Measurements from ENCODE around the gene NDUFS8. TPM values are rescaled to one million over a fixed set of nuclear protein-coding genes. Genes with fewer than 3 reads are reported as not detected.

The NDUFS8 gene
- total and polyA plus RNA-seq, 2 donors = 84.1 to 145 TPM

GRCh38 chr11:67999201-67999629 lies 31.3 kb upstream of the NDUFS8 start:
- no peak for DNase-seq (ENCODE audit: low read depth in 6 of 9, low spot score in 9 of 9)
- H3K27ac ChIP-seq (ENCODE audit: low read depth in 1 of 2, low read length in 1 of 2) = no peak overlapping the region
- no peak overlapping the region for H3K4me3 ChIP-seq (ENCODE audit: low read length in 2 of 2)
- peaks cover 15 to 24% of the 10 kb centered on the region in 2 donors for H3K4me1 ChIP-seq (ENCODE audit: control insufficient read depth in 2 of 2, insufficient read depth in 2 of 2, low read length in 2 of 2)
- WGBS = 98% methylated on average over 13 of the region's 13 CpGs
- no peaks in the 10 kb centered on the region for H3K36me3 ChIP-seq (ENCODE audit: control insufficient read depth in 2 of 2, insufficient read depth in 2 of 2, low read length in 1 of 2)
- peaks cover 17 to 35% of the 10 kb centered on the region in 2 donors for H3K27me3 ChIP-seq (ENCODE audit: control insufficient read depth in 2 of 2, insufficient read depth in 1 of 2, low read length in 1 of 2)
- peaks cover 0 to 4% of the 10 kb centered on the region in 2 donors for H3K9me3 ChIP-seq (ENCODE audit: control insufficient read depth in 2 of 2, insufficient read depth in 1 of 2, low read length in 1 of 2)

DNA sequence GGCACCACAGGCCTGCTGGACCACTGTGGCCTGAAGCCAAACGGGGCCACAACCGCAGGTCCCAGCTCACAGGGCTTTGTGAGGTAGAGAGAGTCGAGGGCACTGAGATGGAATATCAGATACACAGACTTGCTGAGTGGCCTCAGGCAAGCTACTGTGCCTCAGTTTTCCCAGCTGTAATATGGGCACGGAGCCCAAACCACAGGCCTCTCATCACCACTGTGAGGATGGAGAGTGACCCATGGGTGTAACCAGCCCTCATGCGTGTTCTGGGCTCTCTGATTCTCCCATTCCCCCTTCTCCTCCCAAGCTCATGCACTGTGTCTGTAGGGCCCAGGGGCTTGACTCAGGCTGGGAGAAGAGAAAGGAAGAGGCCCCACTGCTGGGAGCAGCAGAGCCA lies 30.8 kb upstream of the NDUFS8 start:
- H3K27me3 ChIP-seq (ENCODE audit: control insufficient read depth in 2 of 2, insufficient read depth in 1 of 2, low read length in 1 of 2) = peaks cover 22 to 40% of the 10 kb centered on the region in 2 donors
- no peaks in the 10 kb centered on the region for H3K36me3 ChIP-seq (ENCODE audit: control insufficient read depth in 2 of 2, insufficient read depth in 2 of 2, low read length in 1 of 2)
- H3K4me1 ChIP-seq (ENCODE audit: control insufficient read depth in 2 of 2, insufficient read depth in 2 of 2, low read length in 2 of 2) = peaks cover 17 to 23% of the 10 kb centered on the region in 2 donors
- H3K9me3 ChIP-seq (ENCODE audit: control insufficient read depth in 2 of 2, insufficient read depth in 1 of 2, low read length in 1 of 2) = peaks cover 0 to 4% of the 10 kb centered on the region in 2 donors
- no peak overlapping the region for H3K4me3 ChIP-seq (ENCODE audit: low read length in 2 of 2)
- 98% methylated on average over 5 of the region's 5 CpGs for WGBS
- no peak overlapping the region for H3K27ac ChIP-seq (ENCODE audit: low read depth in 1 of 2, low read length in 1 of 2)
- no peak for DNase-seq (ENCODE audit: low read depth in 6 of 9, low spot score in 9 of 9)

DNA sequence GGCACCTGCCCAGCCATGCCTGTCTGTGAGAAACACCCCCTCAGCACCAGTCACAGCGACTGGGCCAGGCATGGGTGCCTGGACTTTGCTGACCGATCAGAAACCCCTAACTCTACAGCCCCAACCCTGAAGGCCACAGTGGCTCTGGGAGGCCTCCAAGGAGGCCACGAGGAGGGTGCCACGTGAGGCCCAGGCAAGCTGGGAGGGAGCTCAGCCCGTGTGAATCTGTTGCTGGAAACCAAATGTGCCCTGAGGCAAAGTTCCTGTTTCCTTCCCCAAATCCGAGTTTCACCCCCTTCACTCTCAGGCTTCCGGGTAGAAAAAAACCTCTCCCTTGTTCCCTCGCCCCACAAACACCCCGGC lies 27.9 kb upstream of the NDUFS8 start:
- Histone ChIP-seq H3K4me3 (ENCODE audit: low read length in 2 of 2) (no peak overlapping the region), H3K36me3 (ENCODE audit: control insufficient read depth in 2 of 2, insufficient read depth in 2 of 2, low read length in 1 of 2) (no peaks in the 10 kb centered on the region), H3K9me3 (ENCODE audit: control insufficient read depth in 2 of 2, insufficient read depth in 1 of 2, low read length in 1 of 2) (peaks cover 0 to 4% of the 10 kb centered on the region in 2 donors), H3K4me1 (ENCODE audit: control insufficient read depth in 2 of 2, insufficient read depth in 2 of 2, low read length in 2 of 2) (peaks cover 16 to 18% of the 10 kb centered on the region in 2 donors), H3K27me3 (ENCODE audit: control insufficient read depth in 2 of 2, insufficient read depth in 1 of 2, low read length in 1 of 2) (peaks cover 23 to 58% of the 10 kb centered on the region in 2 donors), H3K27ac (ENCODE audit: low read depth in 1 of 2, low read length in 1 of 2) (no peak overlapping the region)
- no peak for DNase-seq (ENCODE audit: low read depth in 6 of 9, low spot score in 9 of 9)
- WGBS = 36% methylated on average over 9 of the region's 9 CpGs

DNA sequence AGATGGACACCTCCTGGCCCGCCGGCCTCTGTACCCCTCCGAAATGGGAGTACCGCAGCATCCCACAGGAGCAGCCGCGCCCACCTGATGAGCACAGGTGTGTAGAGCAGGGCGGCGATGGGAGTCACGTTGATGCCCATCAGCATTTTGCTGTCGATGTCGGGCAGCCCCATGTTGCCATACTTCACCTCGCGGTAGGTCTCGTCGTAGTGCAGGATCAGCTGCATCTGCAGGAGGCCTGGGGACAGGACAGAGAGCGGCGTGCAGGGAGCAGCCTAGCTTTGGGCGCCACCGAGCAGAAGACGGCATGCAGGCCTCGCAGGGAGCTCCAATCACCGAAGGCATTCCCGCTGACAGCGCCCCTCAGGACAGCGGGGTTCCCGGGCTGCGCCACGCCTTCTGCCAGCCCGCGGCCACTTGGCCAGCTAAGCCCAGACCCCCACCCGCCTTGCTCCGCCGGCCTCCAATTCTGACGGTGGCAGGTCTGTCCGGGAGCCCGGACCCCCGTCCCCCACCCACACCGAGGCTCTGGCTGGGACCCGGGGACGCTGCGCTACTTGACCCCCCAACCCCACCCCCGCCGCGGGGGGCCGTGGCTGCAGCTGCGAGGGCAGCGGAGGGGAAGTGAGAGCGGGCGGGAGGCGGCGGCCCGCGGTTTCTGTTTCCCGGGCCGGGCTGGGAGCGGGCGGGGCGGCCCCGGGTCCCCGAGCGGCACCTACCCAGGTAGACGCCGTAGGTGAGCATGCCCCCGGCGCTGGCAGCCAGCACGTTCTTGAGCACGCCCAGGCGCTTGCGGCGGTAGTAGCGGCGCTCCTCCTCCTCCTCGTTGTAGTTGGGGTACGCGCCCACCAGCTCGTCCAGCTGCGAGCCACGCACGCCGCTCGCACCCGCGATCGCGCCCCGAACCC lies 27.3 kb upstream of the NDUFS8 start:
- WGBS = 13% methylated on average over 86 of the region's 86 CpGs
- DNase-seq (ENCODE audit: low read depth in 6 of 9, low spot score in 9 of 9) = no peak
- Histone ChIP-seq H3K9me3 (ENCODE audit: control insufficient read depth in 2 of 2, insufficient read depth in 1 of 2, low read length in 1 of 2) (peaks cover 0 to 4% of the 10 kb centered on the region in 2 donors), H3K27ac (ENCODE audit: low read depth in 1 of 2, low read length in 1 of 2) (peak overlapping the region in 1 of 2 donors; percentile 48), H3K27me3 (ENCODE audit: control insufficient read depth in 2 of 2, insufficient read depth in 1 of 2, low read length in 1 of 2) (peaks cover 23 to 58% of the 10 kb centered on the region in 2 donors), H3K4me1 (ENCODE audit: control insufficient read depth in 2 of 2, insufficient read depth in 2 of 2, low read length in 2 of 2) (peaks cover 11 to 12% of the 10 kb centered on the region in 2 donors), H3K4me3 (ENCODE audit: low read length in 2 of 2) (peak overlapping the region; percentile 22 to 60), H3K36me3 (ENCODE audit: control insufficient read depth in 2 of 2, insufficient read depth in 2 of 2, low read length in 1 of 2) (no peaks in the 10 kb centered on the region)

- DNase-seq (ENCODE audit: low read depth in 6 of 9, low spot score in 9 of 9) = peak in 3 of 9 donors; percentile 41 to 50 (median 45)
- H3K27me3 ChIP-seq (ENCODE audit: control insufficient read depth in 2 of 2, insufficient read depth in 1 of 2, low read length in 1 of 2) = peaks cover 23 to 58% of the 10 kb centered on the region in 2 donors
- 5% methylated on average over 64 of the region's 64 CpGs for WGBS
- peak within 1 kb of the TSS in 1 of 2 donors; percentile 48 for H3K27ac ChIP-seq (ENCODE audit: low read depth in 1 of 2, low read length in 1 of 2)
- H3K4me3 ChIP-seq (ENCODE audit: low read length in 2 of 2) = peak within 1 kb of the TSS; percentile 22 to 60
- no peaks in the 10 kb centered on the region for H3K36me3 ChIP-seq (ENCODE audit: control insufficient read depth in 2 of 2, insufficient read depth in 2 of 2, low read length in 1 of 2)
- peaks cover 0 to 4% of the 10 kb centered on the region in 2 donors for H3K9me3 ChIP-seq (ENCODE audit: control insufficient read depth in 2 of 2, insufficient read depth in 1 of 2, low read length in 1 of 2)
- H3K4me1 ChIP-seq (ENCODE audit: control insufficient read depth in 2 of 2, insufficient read depth in 2 of 2, low read length in 2 of 2) = peaks cover 10 to 13% of the 10 kb centered on the region in 2 donors
Observed at GRCh38 chr11:68003846-68004550, 26.5 kb upstream of the NDUFS8 start, which contains the start of gene UNC93B1. TSS of gene UNC93B1 (minus strand) at chr11:68004097. CDS start at chr11:68004043, 54 bp downstream.

DNA sequence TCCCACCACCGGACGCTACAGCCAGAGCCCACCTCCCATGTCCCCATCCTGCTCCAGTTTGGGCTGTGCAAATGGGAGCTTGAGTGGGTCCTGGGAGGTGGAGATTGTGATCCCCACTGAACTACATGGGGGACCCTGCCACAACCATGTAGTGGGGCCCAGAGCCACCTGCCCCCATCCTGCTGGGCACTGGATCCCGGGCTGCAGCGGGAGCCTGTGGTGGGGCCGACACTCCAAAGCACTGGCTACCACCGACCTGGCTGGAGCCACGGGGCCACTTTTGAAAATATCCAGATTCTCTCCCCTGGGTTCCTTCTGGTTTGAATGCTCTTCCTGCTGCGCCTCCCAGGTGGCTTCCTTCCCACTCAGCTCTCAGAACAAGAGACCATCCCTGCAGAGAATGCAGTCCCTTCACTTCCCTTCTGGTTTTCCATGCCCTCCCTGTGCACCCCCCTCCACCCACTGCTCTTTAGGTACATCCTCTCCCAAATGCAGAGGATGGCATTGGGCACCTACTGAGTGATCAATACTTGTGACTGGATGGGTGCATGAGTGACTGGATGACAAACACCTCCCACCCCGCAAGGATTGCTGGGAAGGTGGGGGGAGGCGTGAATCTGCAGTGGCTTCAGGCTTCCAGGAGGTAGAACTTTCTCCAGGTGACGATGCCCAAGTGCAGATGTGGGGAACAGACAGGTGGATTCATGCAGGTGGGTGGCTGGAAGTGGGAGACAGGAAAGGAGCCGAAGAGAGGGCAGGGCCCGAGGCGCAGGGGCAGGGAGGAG lies 25.7 kb upstream of the NDUFS8 start:
- Histone ChIP-seq H3K36me3 (ENCODE audit: control insufficient read depth in 2 of 2, insufficient read depth in 2 of 2, low read length in 1 of 2) (no peaks in the 10 kb centered on the region), H3K27ac (ENCODE audit: low read depth in 1 of 2, low read length in 1 of 2) (no peak overlapping the region), H3K4me3 (ENCODE audit: low read length in 2 of 2) (no peak overlapping the region), H3K9me3 (ENCODE audit: control insufficient read depth in 2 of 2, insufficient read depth in 1 of 2, low read length in 1 of 2) (peaks cover 0 to 4% of the 10 kb centered on the region in 2 donors), H3K4me1 (ENCODE audit: control insufficient read depth in 2 of 2, insufficient read depth in 2 of 2, low read length in 2 of 2) (peaks cover 10 to 17% of the 10 kb centered on the region in 2 donors), H3K27me3 (ENCODE audit: control insufficient read depth in 2 of 2, insufficient read depth in 1 of 2, low read length in 1 of 2) (peaks cover 23 to 56% of the 10 kb centered on the region in 2 donors)
- no peak for DNase-seq (ENCODE audit: low read depth in 6 of 9, low spot score in 9 of 9)
- WGBS = 84% methylated on average over 14 of the region's 14 CpGs

- Histone ChIP-seq H3K27me3 (ENCODE audit: control insufficient read depth in 2 of 2, insufficient read depth in 1 of 2, low read length in 1 of 2) (peaks cover 23 to 57% of the 10 kb centered on the region in 2 donors), H3K4me1 (ENCODE audit: control insufficient read depth in 2 of 2, insufficient read depth in 2 of 2, low read length in 2 of 2) (peaks cover 15 to 24% of the 10 kb centered on the region in 2 donors), H3K9me3 (ENCODE audit: control insufficient read depth in 2 of 2, insufficient read depth in 1 of 2, low read length in 1 of 2) (peaks cover 1 to 4% of the 10 kb centered on the region in 2 donors), H3K36me3 (ENCODE audit: control insufficient read depth in 2 of 2, insufficient read depth in 2 of 2, low read length in 1 of 2) (no peaks in the 10 kb centered on the region), H3K27ac (ENCODE audit: low read depth in 1 of 2, low read length in 1 of 2) (no peak overlapping the region), H3K4me3 (ENCODE audit: low read length in 2 of 2) (no peak overlapping the region)
- 98% methylated on average over 7 of the region's 7 CpGs for WGBS
- no peak for DNase-seq (ENCODE audit: low read depth in 6 of 9, low spot score in 9 of 9)
Observed at GRCh38 chr11:68006606-68007166, 23.8 kb upstream of the NDUFS8 start.

All from thymus (tissue), 11 donors.